ENCODE data around the gene PLSCR4.

PLSCR4 gene

DNA sequence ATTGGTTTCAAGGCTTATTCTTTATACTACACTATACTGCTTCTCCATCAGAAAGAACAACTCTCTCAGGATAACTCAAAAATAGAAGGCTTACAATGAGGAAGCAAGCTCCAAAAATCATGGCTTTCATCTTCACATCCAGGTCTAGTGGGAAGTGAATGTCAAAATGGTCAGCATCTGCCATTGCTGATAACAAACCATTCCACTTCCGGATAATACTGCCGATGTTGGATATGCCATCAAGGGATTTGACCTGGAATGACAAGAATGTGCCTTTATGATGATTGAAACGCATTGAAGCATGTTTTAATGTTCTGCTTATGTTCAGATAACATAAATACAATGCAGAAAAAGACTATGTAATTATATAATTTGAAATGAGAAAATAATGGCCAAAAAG lies 55.9 kb downstream of the PLSCR4 start:
- no peak for DNase-seq (ENCODE audit: low read depth in 2 of 2)

DNA sequence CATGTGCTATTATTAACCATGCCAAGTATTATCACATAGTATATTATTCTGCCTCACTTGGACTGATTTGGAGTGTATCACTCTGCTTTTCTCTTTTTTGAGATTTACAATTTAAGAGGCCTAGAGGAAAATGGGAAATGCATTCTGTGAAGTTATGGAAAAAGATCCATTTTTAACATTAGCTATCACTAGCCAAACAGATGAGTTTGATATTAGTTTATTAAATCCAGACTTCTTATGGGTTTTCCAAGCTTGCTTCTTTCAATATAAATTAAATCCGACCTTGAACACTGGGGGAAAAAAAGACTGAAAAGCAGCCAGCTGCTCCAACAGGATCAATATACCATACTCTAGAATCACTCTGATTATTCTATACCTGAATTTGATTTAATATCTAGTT lies 59.9 kb downstream of the PLSCR4 start:
- DNase-seq (ENCODE audit: low read depth in 2 of 2): no peak

- DNase-seq (ENCODE audit: low read depth in 2 of 2): no peak
Measured at GRCh38 chr3:146189519-146190173, 61.3 kb downstream of the PLSCR4 start.

DNA sequence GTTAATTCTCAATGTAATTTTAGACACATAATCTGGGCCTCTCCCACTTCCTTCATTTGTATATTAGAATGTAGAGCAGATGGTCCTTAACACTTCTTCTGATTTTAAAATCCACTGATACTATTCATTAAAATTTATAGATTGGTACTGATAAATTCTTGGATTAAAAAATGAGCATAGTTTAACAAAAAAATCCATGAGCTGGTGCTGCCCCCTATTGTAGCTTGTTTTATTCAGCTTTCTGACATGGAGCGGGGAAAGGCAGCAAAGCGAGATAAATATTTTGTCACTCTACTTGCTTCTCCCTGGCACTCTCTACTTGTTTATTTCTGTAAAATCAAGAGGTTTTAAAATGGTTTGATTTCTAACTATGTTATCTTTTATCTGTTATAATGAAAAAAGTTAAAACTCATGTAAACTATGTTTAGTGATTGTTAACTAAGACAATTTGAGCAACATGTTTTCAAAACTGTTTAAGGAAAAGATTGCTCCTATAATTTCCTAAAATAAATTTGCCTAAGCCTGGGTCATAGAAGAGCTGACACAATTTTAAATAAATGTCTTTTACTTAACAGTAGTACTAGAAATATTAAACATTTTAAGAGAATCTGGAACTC lies 63.5 kb downstream of the PLSCR4 start:
- no peak for DNase-seq (ENCODE audit: low read depth in 2 of 2)

GRCh38 chr3:146184241-146185015 lies 66.5 kb downstream of the PLSCR4 start:
- DNase-seq (ENCODE audit: low read depth in 2 of 2): no peak

- DNase-seq (ENCODE audit: low read depth in 2 of 2): no peak
Measured at GRCh38 chr3:146181216-146181615, 69.7 kb downstream of the PLSCR4 start.

GRCh38 chr3:146180376-146180775 lies 70.5 kb downstream of the PLSCR4 start:
- DNase-seq (ENCODE audit: low read depth in 2 of 2): no peak

- DNase-seq (ENCODE audit: low read depth in 2 of 2): no peak
Measured at GRCh38 chr3:146178006-146178689, 72.8 kb downstream of the PLSCR4 start.

GRCh38 chr3:146177519-146177918 lies 73.4 kb downstream of the PLSCR4 start:
- DNase-seq (ENCODE audit: low read depth in 2 of 2): no peak

DNA sequence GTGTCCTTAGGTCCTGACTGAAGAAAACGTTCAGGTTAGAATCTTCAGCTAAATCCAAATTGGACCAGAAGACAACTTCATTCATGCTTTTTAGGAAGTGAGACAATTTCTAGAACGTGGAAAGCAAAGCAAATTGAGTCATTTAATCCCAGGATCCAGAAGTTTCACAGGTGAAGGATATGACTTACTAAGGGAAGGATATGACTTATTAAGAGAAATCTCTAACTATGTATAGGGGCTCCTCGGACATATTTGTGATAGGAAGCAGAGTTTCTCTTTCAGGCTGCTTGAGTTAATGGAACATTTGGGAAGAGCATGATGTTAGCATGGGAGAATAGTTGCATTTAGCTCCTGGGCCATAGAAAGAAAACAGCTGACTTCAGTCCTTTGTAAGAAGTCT lies 73.8 kb downstream of the PLSCR4 start:
- DNase-seq (ENCODE audit: low read depth in 2 of 2): no peak

DNA sequence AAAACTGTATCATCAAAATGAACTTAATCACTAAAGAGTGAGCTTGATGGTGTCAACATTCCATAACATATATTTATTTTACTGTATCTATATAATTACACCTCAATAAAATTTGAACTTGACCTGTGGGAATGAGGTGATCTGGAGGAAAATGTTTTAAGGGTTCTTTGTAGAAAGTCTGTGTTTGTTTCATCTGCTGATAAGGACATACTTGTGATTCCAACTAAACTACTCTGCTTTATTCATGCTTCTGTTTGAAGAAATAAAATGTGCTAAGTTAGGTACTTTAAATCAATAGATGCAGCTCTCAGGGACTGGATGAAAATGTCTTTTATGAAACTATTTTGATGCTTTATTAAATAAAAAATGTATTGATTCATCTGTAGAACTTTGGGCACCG lies 78.3 kb downstream of the PLSCR4 start:
- no peak for DNase-seq (ENCODE audit: low read depth in 2 of 2)

DNA sequence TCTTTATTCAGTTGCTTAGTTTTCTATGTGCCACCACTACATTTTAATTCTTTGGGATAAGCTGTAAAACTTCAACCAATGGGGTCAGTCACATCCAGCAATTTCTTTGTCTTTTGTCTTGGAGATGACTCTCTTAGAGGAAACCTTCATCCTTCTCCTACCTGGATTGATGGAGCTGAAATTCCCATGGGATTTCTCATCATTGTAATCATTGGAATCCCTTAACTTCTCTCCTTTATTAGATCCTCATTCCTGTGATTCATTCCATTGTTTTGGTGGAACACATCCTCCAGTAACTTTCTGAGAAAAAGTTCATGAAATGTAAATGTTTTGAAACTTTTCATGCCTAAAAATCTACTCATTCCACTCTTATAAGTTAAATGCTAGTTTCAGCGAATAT lies 80.3 kb downstream of the PLSCR4 start:
- DNase-seq (ENCODE audit: low read depth in 2 of 2): no peak

GRCh38 chr3:146169891-146170290 lies 81.0 kb downstream of the PLSCR4 start:
- no peak for DNase-seq (ENCODE audit: low read depth in 2 of 2)

DNA sequence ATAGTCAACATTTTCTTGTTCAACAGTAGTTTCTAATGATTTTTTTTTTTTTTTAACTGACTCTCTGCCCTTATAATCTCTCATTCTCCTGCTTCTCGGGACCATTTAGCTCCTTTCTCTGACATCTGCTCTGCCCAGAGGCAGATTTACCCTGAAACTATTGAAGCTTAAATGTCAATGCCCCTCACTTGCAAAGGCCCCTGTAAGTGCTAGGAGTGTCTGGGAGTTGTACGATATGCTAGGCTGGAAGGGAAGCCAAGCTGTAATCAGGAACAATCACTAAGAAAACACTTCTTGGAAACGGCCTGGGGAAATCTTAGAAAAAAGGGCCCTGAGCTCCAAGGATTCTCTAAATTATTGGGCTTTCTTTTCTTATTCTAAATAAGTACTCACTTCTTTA lies 84.1 kb downstream of the PLSCR4 start:
- no peak for DNase-seq (ENCODE audit: low read depth in 2 of 2)

DNA sequence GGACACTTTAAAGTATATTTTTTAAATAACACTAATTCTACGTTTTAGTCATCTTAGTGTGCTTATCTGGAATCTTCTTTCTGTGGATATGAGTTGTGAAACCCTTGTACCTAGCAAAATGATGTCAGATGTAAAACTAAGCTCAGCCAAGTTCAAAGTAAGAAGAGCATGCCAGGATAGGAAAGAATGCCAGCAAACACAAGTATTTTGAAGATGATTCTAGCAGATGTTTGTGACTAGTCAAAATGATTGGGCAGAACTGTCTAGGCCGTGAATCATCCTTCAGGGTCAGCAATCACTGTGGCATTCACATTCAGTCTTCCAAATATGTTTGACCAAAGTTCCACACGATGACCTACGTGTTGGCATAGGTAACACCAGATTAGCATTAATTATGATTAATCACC lies 84.5 kb downstream of the PLSCR4 start:
- DNase-seq (ENCODE audit: low read depth in 2 of 2): no peak

GRCh38 chr3:146165877-146166276 lies 85.0 kb downstream of the PLSCR4 start:
- no peak for DNase-seq (ENCODE audit: low read depth in 2 of 2)

- DNase-seq (ENCODE audit: low read depth in 2 of 2): no peak
Measured at GRCh38 chr3:146164971-146165769, 85.7 kb downstream of the PLSCR4 start.

DNA sequence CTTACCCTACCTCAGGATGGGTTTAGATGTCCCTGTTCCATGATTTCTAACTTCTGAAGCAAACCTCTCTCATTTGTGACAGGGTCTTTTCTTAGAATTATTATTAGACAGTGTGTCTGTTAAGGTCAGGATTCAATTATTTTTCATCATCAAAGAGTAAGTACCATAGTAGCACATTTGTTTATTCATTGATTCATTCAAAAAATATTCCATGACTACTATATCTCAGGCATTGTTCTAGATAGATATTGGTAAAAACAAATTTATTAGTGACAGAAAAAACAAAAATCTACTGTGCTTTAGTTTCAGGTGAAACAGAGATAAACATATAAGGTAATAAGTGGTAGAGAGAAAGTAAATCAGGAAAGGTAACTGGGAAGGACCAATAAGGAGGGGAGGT lies 86.4 kb downstream of the PLSCR4 start:
- DNase-seq (ENCODE audit: low read depth in 2 of 2): no peak

- DNase-seq (ENCODE audit: low read depth in 2 of 2): no peak
Measured at GRCh38 chr3:146164071-146164470, 86.8 kb downstream of the PLSCR4 start.

DNA sequence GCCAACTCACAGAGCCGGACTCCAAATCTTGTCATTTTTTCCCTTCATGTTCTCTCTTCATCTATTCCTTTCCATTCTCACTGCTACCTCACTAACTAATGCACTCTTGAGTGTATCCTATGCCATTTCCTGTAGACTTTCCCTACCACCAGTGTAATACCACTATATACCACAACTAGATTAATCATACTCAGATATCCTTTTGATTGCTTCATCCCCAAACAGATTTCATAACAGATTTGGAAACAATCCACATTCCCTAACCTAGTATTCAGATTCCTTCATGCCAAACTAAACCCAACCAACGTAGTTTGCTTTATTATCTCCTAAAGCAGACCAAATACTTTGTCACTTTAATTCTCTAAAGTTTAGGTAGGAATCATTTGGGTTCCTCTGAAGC lies 87.3 kb downstream of the PLSCR4 start:
- DNase-seq (ENCODE audit: low read depth in 2 of 2): no peak

GRCh38 chr3:146162561-146162960 lies 88.3 kb downstream of the PLSCR4 start:
- DNase-seq (ENCODE audit: low read depth in 2 of 2): no peak

DNA sequence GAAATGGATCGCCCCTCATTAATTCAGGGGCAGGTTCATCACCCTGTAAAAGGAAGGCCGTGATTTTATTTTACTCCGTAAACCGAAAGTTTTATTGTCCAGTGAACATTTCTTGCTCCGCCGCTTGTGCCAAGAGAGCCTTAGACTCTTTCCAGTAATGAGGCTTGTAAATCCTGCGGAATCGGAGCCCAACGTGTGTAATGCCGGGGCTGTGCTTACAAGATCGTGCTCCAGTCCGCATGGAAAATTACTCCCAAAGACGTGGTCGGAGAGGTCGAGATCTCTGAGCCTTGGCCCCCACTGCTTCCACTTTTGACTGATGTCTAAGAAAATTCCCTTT lies 89.3 kb downstream of the PLSCR4 start:
- no peak for DNase-seq (ENCODE audit: low read depth in 2 of 2)
